ENCODE data around the gene SLC36A1.

GRCh38 chr5:151499501-151500035 is 52.2 kb downstream of the SLC36A1 start:
- TF ChIP-seq CTCF (IDR thresholded peaks at IDR 0.05 in 8 of 11, conservative IDR thresholded peaks at IDR 0.05 in 3 of 11): no peak
- no peak for TF ChIP-seq POLR2AphosphoS5 (IDR thresholded peaks at IDR 0.05)
- TF ChIP-seq POLR2A (IDR thresholded peaks at IDR 0.05): no peak
